Measurements from ENCODE around the gene LMAN1L.
A peak's percentile ranks its signal among the peaks of the same experiment; 100 is the strongest.

LMAN1L gene

DNA sequence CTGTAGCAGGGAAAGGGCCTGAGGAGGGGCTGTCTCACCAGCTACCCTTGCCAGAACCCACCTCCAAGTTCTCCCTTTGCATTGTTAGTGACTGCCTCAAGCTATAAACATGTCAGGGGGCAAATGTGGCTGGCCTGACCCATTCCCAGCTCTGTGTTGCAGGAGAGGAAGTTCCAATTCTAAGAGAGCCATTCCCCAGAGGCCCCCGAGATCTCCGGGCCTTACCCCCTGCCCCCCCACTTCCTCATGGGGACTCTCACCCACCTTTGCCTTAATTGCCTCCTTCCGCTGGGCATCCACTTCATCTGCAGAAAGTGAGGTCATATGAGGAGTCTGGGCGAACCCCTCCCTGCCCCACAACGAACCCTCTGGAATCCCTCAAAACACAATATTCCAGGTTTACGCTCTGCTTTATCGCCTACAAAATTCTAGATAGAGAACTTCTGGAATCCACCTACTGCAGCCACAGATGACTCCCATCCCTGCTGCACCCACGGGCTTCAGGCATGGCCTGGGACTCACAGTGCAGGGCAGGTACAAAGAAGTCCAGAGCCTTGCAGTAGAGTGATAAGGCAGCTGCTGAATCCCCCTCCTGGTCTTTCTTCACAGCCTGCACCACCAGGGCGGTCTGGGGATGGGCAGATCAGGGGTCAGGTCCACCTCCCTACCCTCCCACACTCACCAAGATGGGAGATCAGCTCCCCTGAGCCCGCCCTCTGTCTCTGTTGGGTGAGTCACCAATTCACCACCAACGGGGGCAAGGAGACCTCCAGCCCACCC is 26.3 kb downstream of the LMAN1L start:
- no peak for DNase-seq

DNA sequence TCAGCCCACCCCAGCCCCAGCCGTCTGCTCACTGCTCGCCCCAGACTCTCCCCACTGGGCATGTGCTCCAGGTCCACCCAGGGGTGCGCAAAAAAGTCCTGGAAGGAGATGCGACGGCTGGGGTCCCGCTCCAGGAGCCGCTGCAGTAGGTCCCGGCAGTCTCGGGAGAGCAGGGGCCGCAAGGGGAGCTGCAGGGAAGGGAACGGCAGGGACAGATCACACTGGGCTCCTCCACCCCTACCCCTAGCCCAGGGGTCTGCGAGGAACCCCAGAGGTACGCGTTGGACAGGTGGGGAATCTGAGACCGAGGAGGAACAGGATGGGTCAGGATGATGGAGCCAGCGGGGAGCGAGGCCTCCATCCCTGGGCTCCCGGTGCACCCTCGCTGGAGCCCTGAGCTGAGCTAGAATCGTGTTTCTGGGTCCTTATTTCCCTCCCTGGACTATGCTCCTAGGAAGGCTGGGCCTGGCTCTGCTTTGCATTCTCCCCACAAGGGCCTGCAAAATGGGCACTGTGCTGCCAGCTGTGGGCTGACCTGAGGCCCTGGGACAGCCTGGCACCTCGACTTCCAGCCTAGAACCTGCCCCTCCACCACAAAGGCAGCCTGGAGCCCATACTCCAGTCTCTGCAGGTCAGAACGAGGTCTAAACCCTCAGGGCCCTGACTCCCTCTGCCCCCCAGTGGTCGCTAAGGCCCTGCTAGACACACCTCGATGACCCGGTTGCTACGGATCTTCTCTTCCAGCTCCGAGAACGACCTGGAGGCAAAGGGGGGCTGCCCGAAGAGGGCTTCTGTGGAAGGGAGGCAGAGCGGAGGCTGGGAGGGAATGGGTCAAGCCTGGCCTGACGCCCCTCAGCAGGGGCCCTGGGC is 27.1 kb downstream of the LMAN1L start:
- no peak for DNase-seq

GRCh38 chr15:74840851-74841775 is 28.5 kb downstream of the LMAN1L start:
- DNase-seq, result no peak

GRCh38 chr15:74841891-74842373 is 29.3 kb downstream of the LMAN1L start:
- DNase-seq, result no peak

DNA sequence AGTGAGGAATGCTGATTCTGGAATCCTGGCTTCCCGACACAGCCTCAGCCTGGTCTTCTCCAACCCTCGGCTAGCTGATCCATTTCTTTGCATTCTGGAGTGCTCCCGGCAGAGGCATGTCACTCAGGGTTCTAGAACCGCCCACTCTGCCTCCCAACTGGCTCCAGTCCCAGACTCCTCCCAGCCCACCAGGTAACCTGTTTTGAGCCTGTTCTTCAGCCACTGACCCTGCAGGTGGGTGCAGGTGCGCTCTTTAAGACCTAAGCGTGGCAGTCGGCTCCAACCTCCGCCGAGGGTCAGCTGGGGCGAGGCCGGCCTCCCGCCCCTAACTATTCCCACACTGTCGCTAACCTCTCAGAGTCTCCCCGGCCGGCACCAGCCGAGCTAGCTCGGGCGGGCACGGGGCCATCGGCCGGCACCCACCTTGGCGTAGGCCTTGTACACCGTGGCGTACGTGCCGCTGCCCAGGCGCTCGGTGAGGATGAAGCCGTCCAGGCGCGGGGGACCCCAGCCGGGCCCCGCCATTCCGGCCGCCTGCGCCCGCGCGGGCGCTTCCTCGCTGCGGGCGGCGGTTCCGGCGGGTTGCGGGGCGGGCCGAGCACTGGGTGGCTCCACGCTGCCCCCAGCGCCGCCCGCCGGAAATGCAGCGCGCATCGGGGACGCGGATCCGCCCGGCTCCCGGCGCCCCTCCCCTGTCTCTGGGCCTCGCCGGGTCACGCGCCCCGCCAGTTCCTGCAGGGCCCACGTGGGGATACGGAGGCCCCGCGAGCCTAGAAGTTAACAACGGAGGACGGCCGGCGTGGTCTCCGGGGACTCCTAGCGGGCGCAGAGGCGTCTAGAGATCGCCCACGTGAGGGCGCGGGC is 30.2 kb downstream of the LMAN1L start, which contains the start of gene ULK3:
Gene ULK3 (minus strand): TSS at position 576 of the 864 bp plus-strand sequence. CDS start 51 bp downstream, at position 525.
- DNase-seq, result peak; percentile 89

- no peak for DNase-seq
Observed at GRCh38 chr15:74843445-74843828, 30.8 kb downstream of the LMAN1L start.

DNA sequence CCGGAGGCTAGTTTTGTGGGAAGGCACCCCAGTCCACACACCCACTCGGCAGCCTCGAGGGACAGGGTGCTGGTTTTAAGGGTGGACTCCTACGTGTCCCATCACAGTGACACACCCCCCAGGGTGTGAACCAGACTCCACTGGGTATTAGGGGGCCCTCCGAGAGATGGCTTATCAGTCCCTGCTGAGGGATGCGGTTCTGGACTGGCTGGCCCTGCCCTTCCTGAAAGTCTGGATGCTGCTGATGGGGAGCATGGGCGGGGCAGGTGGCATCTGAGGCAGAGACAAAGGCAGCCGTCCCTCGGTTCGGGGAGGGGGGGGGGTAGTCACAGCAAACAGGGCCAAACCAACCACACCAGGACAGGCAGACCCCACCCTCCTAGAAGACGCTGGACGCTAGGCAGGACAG is 31.3 kb downstream of the LMAN1L start:
- DNase-seq, result no peak

- DNase-seq, result no peak
Observed at GRCh38 chr15:74844319-74845207, 31.9 kb downstream of the LMAN1L start.

DNA sequence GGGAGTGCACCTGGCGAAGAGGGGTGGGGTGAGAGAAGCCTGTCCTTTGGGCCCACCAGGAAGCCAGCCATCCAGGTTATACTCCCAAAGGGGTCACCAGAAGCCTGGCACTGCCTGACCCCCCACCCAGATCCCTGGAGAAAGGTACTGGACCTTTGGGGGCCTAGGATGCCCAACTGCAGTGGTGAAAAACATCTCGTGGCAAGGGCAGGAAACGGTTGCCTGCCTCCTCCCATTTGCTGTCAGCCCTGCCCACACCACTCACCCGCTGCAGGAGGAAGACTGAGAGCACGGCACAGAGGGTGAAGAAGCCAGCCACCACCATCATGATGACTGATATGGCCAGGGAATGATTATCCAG is 32.6 kb downstream of the LMAN1L start:
- DNase-seq, result no peak

DNA sequence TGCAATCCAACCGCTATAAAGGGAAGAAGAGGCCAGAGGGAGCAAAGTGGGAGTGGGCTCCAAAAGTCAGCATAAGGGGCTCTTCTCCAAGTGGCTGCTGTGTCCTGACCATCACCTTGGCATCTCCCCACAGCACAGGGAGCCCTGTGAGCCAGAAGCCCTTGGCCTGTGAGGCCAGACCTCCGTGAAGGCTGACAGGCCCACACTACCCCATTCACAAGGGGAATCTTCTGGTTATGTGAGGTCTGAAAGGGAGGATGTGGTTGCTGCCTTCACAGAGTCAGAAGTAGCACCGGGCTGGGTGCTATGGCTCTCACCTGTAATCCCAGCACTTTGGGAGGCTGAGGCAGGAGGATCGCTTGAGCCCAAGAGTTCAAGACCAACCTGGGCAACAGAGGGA is 32.9 kb downstream of the LMAN1L start:
- DNase-seq, result no peak

GRCh38 chr15:74847432-74847831 is 34.8 kb downstream of the LMAN1L start:
- DNase-seq, result no peak

- DNase-seq, result no peak
Observed at GRCh38 chr15:74850393-74850792, 37.8 kb downstream of the LMAN1L start.

DNA sequence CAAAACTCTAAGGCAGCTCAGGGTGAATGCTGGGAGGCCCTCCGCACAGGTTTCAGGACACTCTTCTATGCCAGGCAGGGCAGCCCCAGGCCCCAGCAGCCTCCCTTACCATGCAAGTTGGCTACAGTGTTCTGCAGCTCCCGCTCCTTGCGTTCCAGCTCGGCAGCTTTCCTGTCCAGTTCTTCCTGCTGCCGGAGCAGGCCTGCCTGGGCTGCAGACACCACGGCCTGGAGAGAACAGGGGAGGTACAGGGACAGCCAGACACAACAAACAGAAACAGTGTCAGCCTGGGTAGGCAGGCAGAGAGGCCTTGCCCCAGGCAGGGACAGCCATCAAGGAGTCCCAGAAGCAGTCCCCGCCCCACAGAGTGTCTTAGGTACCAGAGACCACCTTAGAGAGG is 39.3 kb downstream of the LMAN1L start:
- DNase-seq, result no peak

GRCh38 chr15:74854453-74855022 is 41.9 kb downstream of the LMAN1L start:
- DNase-seq, result no peak

GRCh38 chr15:74855857-74856256 is 43.2 kb downstream of the LMAN1L start:
- no peak for DNase-seq

- no peak for DNase-seq
Observed at GRCh38 chr15:74856537-74856936, 43.9 kb downstream of the LMAN1L start.

- DNase-seq, result no peak
Observed at GRCh38 chr15:74857082-74857655, 44.5 kb downstream of the LMAN1L start.

DNA sequence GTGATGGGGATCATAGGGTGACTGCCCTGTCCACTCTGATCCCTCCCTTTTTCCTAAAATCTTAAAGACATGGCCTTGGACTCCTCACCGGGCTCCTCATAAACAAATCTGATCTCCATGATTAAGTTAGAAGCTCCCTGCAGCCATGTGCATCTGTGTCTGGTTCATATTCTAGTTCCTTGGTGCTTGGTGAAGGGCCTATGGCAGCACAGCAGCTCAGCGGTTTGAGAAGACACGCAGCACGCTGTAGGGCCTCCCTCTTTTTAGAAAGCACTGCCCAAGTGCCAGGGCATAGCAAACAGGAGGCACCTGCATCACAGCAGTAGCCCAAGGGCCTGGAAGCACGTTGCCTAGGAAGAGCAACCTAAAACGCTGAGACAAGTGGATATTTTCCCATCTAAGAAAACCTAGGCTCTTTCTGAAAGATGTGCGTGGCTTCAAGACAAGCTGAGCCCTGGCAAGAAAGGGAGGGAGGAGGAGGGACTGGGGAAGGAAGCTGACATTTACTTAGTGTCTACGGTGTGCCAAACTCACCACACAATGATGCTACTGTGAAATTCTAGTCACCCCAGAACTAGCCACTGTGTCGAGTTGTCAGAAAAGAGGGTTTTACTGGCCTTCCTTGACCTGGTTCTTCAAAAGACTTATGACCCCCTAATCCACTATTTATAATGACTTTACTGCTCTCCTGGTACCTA is 45.2 kb downstream of the LMAN1L start:
- no peak for DNase-seq

- DNase-seq, result no peak
Observed at GRCh38 chr15:74858369-74858740, 45.7 kb downstream of the LMAN1L start.

Data from left hindlimb (tissue), 1 donor.